SK-N-MC (cell line): ENCODE results near the gene ZNF618.

Experiments
- EZH2 ChIP-seq: fragments of 200-600 bp; sonication (generic); IDR thresholded peaks from one replicate; pipeline ENCODE4 v1.6.1; 2017; ENCODE audit warnings: antibody characterized with exemption
- FOXP2 ChIP-seq: optimal IDR thresholded peaks from 2 replicates; pipeline ENCODE3; 2011; ENCODE audit warnings: mild to moderate bottlenecking, moderate library complexity; ENCODE audit not compliant: insufficient read depth; ENCODE audit errors: extremely low read length, control extremely low read depth
- POLR2AphosphoS5 ChIP-seq: IDR thresholded peaks from 2 replicates; pipeline ENCODE4 v1.6.1; 2012; ENCODE audit warnings: mild to moderate bottlenecking, low read depth, low read length, borderline replicate concordance

- no peak for TF ChIP-seq POLR2AphosphoS5
- no peak for TF ChIP-seq EZH2
- no peak for TF ChIP-seq FOXP2
Measured at GRCh38 chr9:113851359-113851758, 24.8 kb upstream of the ZNF618 start.
